GM19467 (cell line): Measurements from ENCODE around the gene GIMD1.
"Not testable (repeated sequence)": the region's sequence is repeated elsewhere in the genome, so short reads cannot be mapped to it uniquely, and the experiment has no call there.

Source experiments
- ATAC-seq: cut with Tn5 transposase; IDR thresholded peaks from one replicate; pipeline ENCODE4 v1.9.1; 2021; ENCODE audit warnings: mild to moderate bottlenecking, moderate library complexity; ENCODE audit not compliant: unreplicated experiment

The GIMD1 gene

DNA sequence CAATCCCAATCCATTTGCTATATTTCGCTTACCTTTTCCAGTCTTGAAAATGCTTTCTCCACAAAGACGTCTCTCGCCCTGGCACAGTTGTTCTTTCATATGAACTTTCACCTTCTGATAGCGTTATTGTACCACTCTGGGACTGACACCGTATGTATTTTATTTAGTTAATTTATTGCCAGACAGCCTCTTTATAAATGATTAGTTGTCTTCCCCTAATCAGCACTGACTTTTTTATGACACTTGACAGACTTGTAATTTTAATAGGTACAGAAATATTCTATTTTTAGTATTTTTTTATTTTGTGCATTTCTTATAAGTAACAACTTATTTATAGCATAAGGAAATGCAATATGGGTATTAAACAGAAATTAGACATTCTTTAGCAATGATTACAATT, at the start of gene GIMD1:
TSS of gene GIMD1 (minus strand) at position 101 of the 400 bp plus-strand sequence. CDS start 1,343 bp downstream, outside the sequence.
- ATAC-seq, result no peak

DNA sequence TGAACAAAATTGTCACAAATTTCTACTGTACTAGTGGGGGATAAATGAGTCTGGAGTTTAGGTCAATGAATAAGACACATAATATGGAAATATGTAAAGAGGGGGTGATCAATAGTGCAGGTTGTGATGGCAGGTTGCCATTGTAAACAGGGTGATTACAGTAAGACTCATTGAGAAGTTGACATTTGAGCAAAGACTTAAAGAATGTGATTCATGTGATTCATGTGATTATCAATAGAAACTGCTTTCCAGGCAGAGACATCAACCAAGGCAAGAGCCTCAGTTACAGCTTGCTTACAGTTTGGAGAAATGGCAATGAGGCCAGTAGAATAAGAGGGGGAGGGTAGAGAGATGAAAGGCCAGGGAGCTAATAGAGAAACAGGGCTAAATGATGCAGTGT, 45.8 kb upstream of the GIMD1 start:
- ATAC-seq, result no peak

DNA sequence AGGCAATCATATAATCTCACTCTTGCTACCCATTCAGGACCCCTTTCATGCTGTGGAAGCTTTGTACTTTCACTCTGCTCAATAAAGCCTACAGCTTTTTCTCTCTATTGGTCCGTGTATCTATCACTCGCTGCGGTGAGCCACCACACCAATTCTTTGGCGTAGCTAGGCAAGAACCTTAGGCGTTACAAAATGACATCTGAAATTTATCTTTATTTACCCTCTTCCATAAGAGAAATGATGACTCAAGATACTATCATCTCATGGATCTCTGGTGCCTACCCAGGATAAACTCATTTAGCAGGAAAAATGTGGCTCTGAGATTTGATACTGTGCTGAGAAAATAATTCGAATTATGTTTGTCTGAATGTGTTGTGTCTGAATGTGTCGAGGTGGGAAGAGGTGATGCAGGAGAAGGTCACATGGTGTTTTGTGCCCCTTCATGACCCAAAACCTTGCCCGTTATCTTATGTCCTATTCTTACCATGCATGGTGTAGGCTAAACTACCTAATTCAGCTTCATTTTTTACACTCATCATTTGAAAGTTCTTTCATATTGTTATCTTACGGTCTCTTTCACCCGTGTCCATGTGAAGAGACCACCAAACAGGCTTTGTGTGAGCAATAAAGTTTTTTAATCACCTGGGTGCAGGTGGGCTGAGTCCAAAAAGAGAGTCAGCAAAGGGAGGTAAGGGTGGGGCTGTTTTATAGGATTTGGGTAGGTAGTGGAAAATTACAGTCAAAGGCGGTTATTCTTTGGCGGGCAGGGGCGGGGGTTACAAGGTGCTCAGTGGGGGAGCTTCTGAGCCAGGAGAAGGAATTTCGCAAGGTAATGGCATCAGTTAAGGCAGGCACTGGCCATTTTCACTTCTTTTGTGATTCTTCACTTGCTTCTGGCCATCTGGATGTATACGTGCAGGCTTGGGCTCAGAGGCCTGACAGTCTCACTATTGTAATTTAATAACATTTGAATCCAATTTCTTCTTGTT, 41.6 kb upstream of the GIMD1 start:
- ATAC-seq, result no peak

DNA sequence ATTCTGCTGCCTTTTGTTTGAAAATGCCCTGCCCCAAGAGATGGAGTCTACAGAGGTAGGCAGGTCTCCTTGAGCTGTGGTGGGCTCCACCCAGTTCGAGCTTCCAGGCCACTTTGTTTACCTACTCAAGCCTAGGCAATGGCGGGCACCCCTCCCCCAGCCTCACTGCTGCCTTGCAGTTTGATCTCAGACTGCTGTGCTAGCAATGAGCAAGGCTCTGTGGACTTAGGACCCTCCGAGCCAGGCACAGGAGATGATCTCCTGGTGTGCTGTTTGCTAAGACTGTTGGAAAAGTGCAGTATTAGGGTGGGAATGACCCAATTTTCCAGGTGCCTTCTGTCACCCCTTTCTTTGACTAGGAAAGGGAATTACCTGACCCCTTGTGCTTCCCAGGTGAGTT, 39.4 kb upstream of the GIMD1 start:
- ATAC-seq, result not testable (repeated sequence)

DNA sequence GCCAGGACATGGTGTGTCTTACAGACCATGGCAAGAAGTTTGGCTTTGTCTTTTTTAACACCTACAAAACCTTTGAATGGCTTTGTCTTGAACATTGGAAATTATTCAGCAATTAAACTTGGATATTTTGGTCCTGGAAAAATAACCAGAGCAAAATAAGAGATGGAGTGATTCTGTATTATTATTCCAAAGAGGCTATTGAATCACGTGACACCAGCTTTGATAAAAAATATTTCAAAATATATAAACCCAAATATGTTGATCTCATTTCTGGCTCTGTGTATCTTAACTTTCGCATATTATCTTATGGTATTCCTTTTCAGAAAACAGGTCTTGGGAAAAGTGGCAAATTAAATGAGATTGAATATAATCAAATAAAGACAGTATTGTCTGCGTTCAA, 32.6 kb upstream of the GIMD1 start:
- no peak for ATAC-seq

DNA sequence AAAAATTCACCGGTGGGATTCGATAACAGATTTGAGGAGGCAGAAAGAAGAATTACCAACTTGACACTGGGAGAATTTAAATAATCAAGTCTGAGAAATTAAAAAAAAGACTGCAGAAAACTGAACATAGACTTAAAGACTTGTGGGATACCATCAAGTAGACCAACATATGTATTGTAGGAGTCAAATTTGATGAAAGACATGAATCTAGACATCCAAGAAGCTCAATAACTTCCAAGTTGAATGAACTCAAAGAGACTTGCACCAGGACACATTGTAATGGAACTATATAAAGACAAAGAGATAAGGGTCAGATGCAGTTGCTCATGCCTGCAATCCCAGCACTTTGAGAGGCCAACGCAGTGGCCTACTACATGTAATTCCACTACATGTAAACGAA, 30.3 kb upstream of the GIMD1 start:
- not testable (repeated sequence) for ATAC-seq

DNA sequence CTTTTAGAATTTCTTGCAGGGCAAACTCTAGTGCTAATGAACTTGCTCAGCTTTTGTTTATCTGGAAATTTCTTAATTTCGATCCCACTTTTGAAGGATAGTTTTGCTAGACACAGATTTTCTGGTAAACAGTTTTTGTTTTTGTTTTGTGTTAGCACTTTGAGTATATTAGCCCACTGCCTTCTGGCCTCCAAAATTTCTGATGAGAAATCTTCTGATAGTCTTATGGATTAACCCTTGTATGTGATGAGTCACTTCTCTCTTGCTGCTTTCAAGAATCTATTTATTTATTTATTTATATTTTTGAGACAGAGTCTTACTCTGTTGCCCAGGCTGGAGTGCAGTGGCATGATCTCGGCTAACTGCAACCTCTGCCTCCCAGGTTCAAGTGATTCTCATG, 27.0 kb upstream of the GIMD1 start:
- ATAC-seq, result no peak

DNA sequence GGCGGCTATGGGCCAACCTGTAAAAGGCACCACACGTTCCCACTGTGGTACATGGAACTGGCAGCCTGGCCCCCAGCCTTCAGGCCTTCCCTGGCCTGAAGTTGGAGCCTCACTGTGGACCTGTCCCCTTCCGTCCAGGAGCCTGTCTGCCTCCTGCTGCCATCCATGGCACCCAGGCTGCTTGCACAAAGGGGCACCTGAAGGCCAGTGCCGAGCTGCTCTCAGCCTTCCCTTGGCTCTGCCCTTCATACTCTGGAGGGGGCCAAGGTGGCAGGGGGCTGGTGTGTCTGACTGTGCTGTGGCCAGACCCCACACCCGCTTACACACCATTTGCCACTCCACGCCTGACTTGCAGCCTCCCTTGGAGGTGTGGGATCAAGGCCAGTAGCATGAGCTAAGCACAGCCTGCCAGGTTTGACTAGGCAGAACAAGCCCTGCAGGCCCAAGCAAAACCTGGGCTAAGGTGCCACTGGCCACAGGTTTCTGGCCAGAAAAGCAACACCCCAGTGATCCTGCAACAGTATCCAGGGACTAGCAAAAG, 17.3 kb upstream of the GIMD1 start:
- ATAC-seq, result no peak

DNA sequence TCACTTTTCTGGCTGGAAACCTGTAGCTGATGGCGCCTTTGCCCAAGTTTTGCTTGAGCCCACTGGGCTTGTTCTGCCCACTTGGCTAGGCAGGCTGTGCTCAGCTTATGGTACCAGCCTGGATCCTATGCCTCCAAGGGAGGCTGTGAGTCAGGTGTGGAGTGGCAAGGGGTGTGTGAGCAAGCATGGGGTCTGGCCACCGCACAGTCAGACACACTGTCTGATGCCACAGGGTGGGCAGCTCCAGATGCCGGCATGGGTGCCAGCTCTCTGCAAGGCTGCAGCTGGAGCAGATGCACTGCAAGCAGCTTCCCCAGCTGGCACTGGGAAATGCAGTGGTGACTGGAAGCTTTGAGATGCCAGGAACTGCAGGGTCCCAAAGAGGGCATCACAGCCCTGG, 16.3 kb upstream of the GIMD1 start:
- ATAC-seq, result no peak

DNA sequence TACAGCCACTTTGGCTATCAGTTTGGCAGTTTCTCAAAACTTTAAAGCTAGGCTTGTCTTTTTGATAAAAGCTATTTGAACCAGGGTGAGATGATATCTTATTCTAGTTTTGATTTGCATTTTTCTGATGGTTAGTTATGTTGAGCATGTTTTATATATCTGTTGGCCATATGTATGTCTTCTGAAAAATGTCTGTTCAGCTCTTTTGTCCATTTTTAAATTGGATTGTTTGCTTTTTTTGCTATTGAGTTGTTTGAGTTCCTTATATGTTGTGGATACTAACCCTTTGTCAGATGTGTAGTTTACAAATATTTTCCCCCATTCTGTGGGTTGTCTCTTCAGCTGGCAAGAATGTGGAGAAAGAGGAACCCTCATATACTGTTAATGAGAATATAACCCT, 11.6 kb upstream of the GIMD1 start:
- no peak for ATAC-seq

DNA sequence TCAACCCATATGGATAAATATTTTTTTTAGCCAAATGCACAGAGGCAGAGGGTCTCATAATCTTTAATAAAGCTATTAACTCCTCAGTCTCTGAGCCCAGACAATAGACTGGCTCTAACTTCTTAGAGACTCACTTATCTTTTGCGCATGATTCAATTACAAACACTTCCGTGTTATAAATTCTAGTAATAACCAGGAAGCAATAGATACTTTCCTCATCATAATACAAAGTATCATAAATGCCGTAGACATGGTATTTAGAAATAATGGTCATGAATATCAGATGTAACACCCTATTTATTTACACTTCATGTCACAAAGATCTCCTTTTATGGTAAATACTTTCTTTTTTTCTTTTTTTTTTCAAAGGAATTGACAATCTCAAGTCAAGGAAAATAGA, 4.4 kb upstream of the GIMD1 start:
- no peak for ATAC-seq

DNA sequence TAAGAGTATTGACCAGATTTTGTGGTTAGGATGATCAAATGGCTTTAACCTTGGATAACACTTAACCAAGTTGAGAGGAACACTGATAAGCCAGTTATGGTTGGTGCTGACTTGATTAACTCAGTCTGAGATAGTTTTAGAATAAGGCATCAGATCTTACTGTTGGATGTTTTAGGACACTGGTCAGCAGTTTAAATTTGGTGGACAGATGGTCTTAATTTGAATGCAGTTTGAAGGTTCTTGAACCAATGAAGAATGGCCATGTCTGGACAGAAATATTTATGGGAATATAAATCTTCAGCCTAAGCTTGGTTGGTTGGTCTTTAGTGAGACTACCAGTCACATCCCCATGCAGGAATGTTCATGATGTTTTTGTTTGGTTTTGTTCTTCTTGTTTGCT, 2.6 kb upstream of the GIMD1 start:
- no peak for ATAC-seq

DNA sequence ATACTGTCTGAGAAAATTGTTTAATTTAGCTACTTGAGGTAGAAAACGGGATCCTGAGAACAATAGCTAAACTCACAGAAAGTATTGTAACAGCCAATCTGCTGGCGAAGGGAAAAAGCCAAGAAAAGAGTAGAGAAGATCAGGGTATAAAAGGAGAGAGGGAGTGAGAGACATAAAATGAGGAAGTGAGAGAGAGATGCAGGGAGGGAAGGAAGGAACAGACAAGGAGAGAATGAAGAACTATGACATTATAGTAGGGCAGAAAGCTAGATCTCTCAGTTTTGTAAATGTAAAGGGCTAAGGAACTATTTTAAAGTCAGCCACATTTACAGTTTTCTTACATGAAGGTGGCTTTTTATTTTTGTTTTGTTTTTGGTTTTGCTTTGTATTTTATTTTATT, 1.6 kb upstream of the GIMD1 start:
- no peak for ATAC-seq

DNA sequence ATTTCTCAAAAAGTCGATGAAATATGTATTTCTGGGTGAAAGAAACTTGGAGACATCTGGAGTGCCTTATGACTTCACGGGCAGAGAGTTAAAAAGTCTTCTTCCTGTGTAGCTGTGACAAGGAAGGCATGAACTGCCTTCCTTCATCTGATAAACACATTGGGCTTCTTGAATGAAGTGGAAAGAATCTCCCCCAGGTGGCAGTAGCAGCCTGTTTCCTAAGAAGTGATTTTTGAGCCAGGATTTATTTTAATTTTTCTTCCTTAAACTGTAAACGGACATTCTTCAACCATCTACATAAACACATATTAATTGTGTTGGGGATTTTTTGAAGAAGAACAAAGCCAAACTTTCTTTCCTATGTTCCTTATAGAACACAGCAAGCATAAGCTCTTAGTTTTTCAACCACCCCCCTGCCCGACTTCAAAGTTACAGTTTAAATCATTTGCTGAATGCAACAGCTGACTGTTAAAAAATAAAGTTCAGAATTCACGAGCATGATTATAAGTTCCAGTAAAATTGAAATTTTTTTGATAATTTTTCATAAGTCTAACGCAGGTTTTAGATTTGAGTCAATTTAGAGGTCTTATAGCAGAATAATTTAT, 980 bp upstream of the GIMD1 start:
- peak; percentile 72 for ATAC-seq

DNA sequence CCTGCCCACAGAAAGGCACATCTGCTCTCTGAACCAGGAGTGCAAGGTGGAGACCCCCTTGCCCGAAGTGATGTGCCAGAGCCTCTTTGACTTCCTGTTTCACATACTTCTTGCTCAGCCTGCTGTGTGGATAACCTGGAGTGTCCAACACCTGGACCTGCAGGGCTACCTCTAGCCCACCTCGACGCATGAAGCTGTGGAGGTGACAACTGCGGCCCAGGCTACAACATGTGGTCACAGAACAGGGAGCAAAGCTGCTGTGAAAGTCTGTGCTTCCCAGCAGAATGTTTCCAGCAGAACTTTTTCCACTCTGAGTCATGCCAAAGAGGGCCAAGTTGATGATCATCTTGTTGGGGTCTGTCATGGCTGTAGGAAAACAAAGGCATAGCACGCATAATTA, 1.5 kb downstream of the GIMD1 start:
- ATAC-seq, result no peak

DNA sequence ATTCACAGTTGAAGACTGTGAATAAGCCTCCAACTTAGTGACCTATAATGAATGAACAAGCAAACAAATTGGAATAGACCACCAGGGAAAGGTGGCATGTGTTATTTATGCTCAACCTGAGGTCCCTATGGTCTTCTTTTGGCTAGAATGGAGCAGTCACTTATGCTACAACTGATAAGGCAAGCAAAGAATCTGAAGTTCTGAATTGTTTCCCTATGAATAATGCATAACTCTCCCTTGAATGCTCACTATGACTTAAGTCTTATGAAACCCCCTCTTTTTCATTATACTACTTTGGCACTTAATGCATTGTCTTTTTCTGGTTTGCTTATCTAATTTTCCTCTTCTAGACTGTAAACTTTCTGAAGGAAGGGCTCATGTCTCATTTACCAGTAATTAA, 2.6 kb downstream of the GIMD1 start:
- no peak for ATAC-seq

DNA sequence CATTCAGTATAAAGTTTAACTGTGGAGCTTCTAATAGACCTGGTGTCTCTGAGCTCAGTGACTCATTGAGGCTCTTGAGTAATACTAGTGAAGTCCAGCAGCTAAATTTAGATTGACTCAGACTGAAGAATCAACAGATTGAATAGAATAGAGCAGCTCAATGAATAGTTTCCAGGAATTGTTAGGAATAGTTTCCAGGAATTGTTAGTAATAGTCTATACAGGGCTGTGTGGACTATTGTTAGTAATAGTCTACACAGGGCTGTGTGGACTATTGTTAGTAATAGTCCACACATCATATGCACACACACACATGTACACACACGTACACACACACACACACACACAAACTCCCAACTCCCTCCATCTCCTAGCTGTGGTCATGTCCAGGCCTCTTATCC, 3.0 kb downstream of the GIMD1 start:
- ATAC-seq, result no peak

DNA sequence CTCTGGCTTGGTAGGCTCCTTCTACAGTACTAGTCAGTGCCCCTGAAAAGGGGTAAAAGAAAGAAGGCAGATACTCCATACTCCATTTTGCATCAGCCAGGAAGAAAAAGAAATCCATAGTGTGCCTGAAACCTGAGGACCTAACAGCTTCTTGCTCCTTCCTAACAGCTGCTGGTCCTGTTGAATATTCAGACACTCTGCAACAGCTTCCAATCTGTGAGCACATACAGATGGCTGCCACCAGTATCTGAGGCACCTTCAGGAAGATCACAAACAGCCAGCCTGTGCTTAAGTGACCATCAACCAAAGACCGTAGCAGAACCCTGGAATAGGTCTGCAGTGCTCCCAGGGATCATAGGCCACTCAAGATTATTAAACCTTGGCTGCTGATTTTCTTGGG, 4.3 kb downstream of the GIMD1 start:
- no peak for ATAC-seq

DNA sequence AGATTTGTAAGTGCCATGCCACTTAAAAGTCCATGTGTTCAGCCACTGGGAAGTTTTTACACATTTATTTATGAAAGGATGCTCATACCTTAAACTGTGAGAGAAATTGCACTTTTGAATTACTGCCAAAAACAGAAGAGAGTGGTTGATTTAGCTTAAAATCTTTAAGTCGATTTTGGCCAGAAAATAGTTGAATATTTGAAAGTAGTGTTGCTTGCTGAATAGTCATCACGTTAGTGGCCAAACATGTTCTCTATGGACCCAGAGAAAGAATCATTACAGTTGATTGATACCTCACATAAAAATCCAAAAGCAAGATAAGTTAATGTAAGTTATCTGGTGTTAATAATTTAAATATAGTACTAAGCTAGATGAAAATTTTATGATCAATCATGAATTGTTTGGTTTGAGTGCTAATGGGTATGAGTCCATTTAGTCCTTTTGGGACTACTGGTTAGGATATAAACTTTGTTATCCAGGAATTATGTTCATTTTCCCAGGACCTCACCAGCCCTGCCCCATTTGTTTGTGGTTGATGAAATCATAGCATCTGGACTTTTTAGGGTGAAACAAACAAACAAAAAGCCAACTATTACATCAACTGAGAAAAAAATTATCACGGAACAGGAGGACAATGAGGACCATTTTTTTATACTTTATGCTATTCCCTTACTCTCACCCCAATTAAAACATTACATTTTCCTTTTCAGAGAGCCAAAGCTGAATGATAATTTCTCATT, 6.3 kb downstream of the GIMD1 start:
- no peak for ATAC-seq

DNA sequence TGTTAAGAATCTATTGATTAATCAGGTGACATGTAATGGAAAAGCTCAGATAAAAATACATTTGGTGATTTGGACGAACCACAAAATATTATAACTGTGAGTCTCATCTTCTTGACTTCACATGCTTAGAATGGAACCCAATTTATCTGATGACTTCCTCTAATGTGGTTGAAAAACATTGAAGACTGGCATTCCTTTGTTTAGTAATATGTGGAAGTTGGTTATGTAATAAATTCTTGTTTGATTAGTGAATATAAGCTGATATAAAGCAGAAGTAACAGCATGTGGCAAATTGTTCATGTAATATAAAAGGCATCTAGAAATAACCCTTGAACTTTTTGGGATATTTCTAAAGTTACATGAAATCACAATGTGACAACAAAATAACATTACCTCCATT, 9.7 kb downstream of the GIMD1 start:
- ATAC-seq, result no peak

DNA sequence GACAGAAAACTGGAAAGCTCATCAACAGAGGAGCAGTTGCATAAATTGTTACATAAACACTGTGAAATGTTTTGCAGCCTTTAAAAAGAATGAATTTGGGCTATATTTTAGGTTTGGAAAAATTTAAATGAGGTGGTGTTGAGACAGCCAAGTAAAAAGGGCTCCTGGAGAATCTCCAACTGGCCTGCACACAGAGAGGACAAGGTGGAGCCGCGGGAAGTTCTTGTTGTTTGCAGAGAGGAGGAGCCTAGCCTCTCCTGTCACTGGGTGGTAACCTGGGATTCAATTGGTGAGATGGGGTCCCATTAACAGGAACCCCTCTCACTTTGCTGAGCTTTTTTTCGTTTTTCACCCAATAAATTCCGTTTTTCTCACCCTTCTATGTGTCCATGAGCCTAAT, 13.4 kb downstream of the GIMD1 start:
- ATAC-seq, result no peak
